Fibroblast of skin of right quadriceps (primary cell): Measurements from ENCODE around the gene ZNG1A.
"Not testable (repeated sequence)": the region's sequence is repeated elsewhere in the genome, so short reads cannot be mapped to it uniquely, and the experiment has no call there.

Source experiments
- DNase-seq: peaks from one replicate; pipeline ENCODE4 v3.0.0-alpha.2; 2013

ZNG1A gene

GRCh38 chr9:93909-94308 is 84.9 kb downstream of the ZNG1A start:
- not testable (repeated sequence) for DNase-seq

GRCh38 chr9:90851-91250 is 88.0 kb downstream of the ZNG1A start:
- not testable (repeated sequence) for DNase-seq

- not testable (repeated sequence) for DNase-seq
Observed at GRCh38 chr9:88396-89037, 90.3 kb downstream of the ZNG1A start.

GRCh38 chr9:87860-88259 is 91.0 kb downstream of the ZNG1A start:
- DNase-seq = not testable (repeated sequence)

GRCh38 chr9:87105-87504 is 91.8 kb downstream of the ZNG1A start:
- DNase-seq = not testable (repeated sequence)

GRCh38 chr9:86697-87096 is 92.2 kb downstream of the ZNG1A start:
- DNase-seq = not testable (repeated sequence)

- not testable (repeated sequence) for DNase-seq
Observed at GRCh38 chr9:82932-83689, 95.7 kb downstream of the ZNG1A start.

GRCh38 chr9:78333-78732 is 100.5 kb downstream of the ZNG1A start:
- not testable (repeated sequence) for DNase-seq

- DNase-seq = not testable (repeated sequence)
Observed at GRCh38 chr9:76389-76788, 102.5 kb downstream of the ZNG1A start.

- DNase-seq = not testable (repeated sequence)
Observed at GRCh38 chr9:73900-74525, 104.8 kb downstream of the ZNG1A start.

- not testable (repeated sequence) for DNase-seq
Observed at GRCh38 chr9:73076-73899, 105.6 kb downstream of the ZNG1A start.
